ENCODE measurements around the gene ANXA2.
A peak's percentile ranks its signal among the peaks of the same experiment; 100 is the strongest.

The ANXA2 gene

DNA sequence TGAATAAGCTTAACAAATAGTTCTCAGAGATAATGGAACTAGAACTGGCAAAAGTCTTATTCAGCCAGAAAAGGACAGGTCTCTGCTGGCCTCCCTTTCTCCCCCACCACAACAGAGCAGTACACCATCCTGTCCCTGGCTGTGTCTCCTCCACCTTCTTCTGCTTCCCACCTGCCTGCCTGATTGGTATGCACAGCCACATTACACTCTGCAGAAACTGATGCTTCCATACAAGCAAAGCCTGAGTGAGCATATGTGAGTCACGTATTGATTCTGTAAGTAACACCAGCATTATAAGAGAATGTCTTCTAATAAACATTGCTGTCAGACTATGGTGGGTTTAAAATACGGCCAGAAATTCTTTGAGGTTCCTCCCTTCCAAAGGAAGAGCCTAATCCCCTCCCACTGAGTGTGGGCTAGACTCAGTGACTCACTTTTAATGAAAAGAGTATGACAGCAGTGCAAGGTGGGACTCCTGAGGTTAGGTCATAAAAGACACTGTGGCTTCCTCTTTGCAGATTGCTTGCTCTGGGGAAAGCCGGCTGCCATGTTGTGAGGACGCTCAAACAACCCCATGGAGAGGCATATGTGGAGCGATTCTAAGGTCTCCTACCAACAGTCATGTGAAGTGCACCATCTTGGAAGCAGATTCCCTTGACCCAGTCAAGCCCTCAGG, 44.4 kb downstream of the ANXA2 start:
- TF ChIP-seq, protein P1, sequence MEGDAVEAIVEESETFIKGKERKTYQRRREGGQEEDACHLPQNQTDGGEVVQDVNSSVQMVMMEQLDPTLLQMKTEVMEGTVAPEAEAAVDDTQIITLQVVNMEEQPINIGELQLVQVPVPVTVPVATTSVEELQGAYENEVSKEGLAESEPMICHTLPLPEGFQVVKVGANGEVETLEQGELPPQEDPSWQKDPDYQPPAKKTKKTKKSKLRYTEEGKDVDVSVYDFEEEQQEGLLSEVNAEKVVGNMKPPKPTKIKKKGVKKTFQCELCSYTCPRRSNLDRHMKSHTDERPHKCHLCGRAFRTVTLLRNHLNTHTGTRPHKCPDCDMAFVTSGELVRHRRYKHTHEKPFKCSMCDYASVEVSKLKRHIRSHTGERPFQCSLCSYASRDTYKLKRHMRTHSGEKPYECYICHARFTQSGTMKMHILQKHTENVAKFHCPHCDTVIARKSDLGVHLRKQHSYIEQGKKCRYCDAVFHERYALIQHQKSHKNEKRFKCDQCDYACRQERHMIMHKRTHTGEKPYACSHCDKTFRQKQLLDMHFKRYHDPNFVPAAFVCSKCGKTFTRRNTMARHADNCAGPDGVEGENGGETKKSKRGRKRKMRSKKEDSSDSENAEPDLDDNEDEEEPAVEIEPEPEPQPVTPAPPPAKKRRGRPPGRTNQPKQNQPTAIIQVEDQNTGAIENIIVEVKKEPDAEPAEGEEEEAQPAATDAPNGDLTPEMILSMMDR (IDR thresholded peaks at IDR 0.05; ENCODE audit: insufficient read depth, low read depth, low read length, missing control alignments), result no peak
- H3K4me3 ChIP-seq (ENCODE audit: low read length), result no peak overlapping the region
- DNase-seq (ENCODE audit: low read depth), result peak; percentile 45

DNA sequence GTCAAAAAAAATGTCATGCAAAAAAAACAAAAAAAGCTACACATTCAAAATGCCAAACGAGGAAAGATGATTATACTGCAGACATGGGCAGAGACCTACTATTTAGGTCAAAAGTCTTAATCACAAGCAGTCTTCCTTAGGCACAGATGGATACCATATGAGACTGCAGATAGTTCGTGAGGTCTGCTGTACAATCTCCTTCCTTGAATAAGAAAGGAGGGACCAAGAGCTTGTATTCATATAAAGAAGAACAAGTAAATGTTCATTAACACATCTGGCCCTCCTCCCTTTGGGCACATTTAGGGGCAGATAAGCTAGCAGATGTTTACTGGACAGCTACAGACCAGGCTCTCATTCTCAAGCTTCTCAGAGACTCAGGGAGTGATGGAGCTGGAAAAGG, 45.3 kb downstream of the ANXA2 start:
- no peak for DNase-seq (ENCODE audit: low read depth)
- TF ChIP-seq, protein P1 (IDR thresholded peaks at IDR 0.05; ENCODE audit: insufficient read depth, low read depth, low read length, missing control alignments), result no peak
- no peak overlapping the region for H3K4me3 ChIP-seq (ENCODE audit: low read length)

DNA sequence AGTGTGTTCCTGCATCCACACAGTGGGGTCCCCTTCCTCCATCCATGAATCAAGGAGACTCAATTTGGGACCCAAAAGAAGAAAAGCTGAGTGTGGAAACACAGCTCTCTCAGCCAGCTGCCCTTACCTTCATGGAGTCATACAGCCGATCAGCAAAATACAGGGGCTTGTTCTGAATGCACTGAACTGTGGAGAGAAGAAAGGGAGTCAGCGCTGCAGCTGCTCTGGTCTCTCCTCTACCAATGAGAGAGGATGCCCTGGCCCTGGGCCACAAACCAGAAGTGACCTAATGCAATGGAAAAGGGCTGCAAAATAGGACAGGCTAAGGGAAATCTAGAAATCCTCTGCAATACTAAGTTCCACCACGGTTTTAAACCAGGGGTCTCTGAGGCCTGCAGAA, 46.7 kb downstream of the ANXA2 start:
- TF ChIP-seq, protein P1 (IDR thresholded peaks at IDR 0.05; ENCODE audit: insufficient read depth, low read depth, low read length, missing control alignments), result no peak
- H3K4me3 ChIP-seq (ENCODE audit: low read length), result no peak overlapping the region
- peak; percentile 13 for DNase-seq (ENCODE audit: low read depth)

DNA sequence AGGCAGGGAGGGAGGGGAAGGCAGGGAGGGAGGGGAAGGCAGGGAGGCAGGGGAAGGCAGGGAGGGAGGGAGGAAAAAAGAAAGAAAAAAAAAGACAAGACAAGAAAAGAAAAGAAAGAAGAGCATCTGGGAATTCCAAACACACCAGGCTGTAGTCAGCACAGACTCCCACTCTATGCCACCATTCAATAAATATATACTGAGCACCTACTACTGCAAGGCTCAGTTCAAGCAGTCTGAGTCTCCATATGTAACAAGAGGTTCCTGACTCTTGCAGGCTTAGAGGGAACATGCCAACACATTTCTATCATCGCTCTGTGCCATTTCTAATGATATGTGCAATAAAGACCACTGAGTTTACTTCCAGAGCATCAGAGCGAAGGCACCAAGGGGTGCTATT, 47.7 kb downstream of the ANXA2 start:
- TF ChIP-seq, protein P1 (IDR thresholded peaks at IDR 0.05; ENCODE audit: insufficient read depth, low read depth, low read length, missing control alignments), result no peak
- H3K4me3 ChIP-seq (ENCODE audit: low read length), result no peak overlapping the region
- DNase-seq (ENCODE audit: low read depth), result peak; percentile 27

DNA sequence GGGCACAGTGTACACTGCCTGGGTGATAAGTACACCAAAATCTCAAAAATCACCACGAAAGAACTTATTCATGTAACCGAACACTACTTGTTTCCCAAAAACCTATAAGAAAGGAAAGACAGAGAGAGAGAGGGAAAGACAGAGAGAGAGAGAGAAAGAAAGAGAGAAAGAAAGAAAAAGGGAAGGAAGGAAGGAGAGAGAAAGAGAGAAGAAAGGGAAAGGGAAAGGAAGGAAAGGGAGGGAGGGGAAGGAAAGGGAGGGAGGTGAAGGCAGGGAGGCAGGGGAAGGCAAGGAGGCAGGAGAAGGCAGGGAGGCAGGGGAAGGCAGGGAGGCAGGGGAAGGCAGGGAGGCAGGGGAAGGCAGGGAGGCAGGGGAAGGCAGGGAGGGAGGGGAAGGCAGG, 48.2 kb downstream of the ANXA2 start:
- no peak for DNase-seq (ENCODE audit: low read depth)
- no peak overlapping the region for H3K4me3 ChIP-seq (ENCODE audit: low read length)
- TF ChIP-seq, protein P1 (IDR thresholded peaks at IDR 0.05; ENCODE audit: insufficient read depth, low read depth, low read length, missing control alignments), result no peak

DNA sequence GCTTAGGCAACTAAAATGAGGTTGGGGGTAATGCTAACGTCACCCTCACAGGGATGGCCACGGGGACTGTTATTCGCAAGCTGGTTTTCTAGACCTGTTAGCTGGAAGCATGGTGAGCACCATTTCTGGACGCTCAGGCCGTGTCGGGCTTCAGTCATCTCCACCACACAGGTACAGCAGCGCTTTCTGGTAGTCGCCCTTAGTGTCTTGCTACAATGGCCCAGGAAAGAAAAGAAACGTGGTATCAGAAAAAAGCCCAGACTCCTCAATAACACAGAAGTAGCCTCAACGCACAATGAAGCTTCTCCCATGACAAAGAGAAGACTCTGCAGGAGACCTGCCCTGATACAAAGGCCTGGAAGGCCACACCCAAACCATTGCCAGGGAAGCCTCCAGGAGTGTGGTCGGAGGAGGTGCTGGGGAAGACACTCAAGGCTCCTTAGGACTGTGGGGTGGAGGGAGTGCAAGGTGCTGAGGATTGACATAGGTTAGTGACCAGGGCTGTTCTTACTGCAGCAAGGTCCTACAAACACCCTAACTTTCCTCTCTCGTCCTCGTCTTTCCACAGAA, 50.2 kb downstream of the ANXA2 start:
- TF ChIP-seq, protein P1 (IDR thresholded peaks at IDR 0.05; ENCODE audit: insufficient read depth, low read depth, low read length, missing control alignments), result no peak
- no peak for DNase-seq (ENCODE audit: low read depth)
- H3K4me3 ChIP-seq (ENCODE audit: low read length), result no peak overlapping the region

DNA sequence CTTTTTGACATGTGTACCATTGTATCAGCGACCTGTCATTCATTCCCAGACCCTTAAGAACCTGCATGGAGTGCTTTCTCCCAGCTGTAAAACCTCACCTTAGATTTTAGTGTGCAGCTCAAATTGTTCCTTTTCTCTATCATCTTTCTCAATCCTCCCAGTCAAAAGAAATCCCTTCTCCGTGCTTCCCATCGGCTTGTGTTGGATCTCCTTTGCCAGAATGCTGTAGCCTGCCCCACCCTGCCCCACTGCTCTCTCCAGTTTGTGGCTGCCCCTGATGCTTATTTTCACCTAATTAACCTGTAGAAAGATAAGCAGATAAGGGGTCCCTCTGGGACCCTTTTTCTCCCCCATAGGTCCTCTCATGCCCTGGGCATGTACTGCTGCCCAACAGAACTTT, 51.1 kb downstream of the ANXA2 start:
- H3K4me3 ChIP-seq (ENCODE audit: low read length), result no peak overlapping the region
- no peak for DNase-seq (ENCODE audit: low read depth)
- TF ChIP-seq, protein P1 (IDR thresholded peaks at IDR 0.05; ENCODE audit: insufficient read depth, low read depth, low read length, missing control alignments), result no peak
